Upper lobe of left lung (tissue), 4 donors: ENCODE measurements around the gene ZWILCH.
A peak's percentile ranks its signal among the peaks of the same experiment; 100 is the strongest.

Source experiments
- CTCF ChIP-seq, 6 experiments: fragments of 450-650 bp in 4 of 6; fragments of 200-600 bp in 2 of 6; sonication (generic) in 2 of 6; IDR thresholded peaks; one replicate each; pipeline ENCODE4 v1.5.1; 2016 to 2019; ENCODE audit warnings: antibody characterized with exemption in 6 of 6
- EP300 ChIP-seq, 4 donors: sonication (generic); formaldehyde crosslinking; IDR thresholded peaks; one replicate each; pipeline ENCODE4 v1.5.1; 2017; ENCODE audit warnings: antibody characterized with exemption in 4 of 4, control low read depth in 2 of 4
- POLR2A ChIP-seq, 4 donors: fragments of 450-650 bp; IDR thresholded peaks; one replicate each; pipeline ENCODE4 v1.5.1; 2016 to 2017; ENCODE audit warnings: antibody characterized with exemption in 4 of 4, mild to moderate bottlenecking in 2 of 4
- POLR2AphosphoS5 ChIP-seq, 2 donors: sonication (generic); formaldehyde crosslinking; IDR thresholded peaks; one replicate each; pipeline ENCODE4 v1.5.1; 2017; ENCODE audit warnings: antibody characterized with exemption in 2 of 2

- TF ChIP-seq CTCF (IDR thresholded peaks at IDR 0.05) (peak in 5 of 6 experiments; percentile 41 to 66 (median 58)), POLR2AphosphoS5 (IDR thresholded peaks at IDR 0.05) (no peak), POLR2A (IDR thresholded peaks at IDR 0.05) (no peak), EP300 (IDR thresholded peaks at IDR 0.05) (no peak)
Measured at GRCh38 chr15:66566963-66567531, 61.9 kb downstream of the ZWILCH start.
